HG03439 (cell line): Measurements from ENCODE around the gene KIF5A.
"Not testable (repeated sequence)": the region's sequence is repeated elsewhere in the genome, so short reads cannot be mapped to it uniquely, and the experiment has no call there.

Experiments
- ATAC-seq: cut with Tn5 transposase; IDR thresholded peaks from one replicate; pipeline ENCODE4 v1.9.1; 2021; ENCODE audit warnings: mild to moderate bottlenecking, moderate library complexity; ENCODE audit not compliant: unreplicated experiment

The KIF5A gene

GRCh38 chr12:57581802-57582201, 32.0 kb downstream of the KIF5A start:
- ATAC-seq: no peak

GRCh38 chr12:57582440-57582839, 32.6 kb downstream of the KIF5A start:
- no peak for ATAC-seq

GRCh38 chr12:57583008-57583831, 33.4 kb downstream of the KIF5A start:
- ATAC-seq: peak; percentile 90

- no peak for ATAC-seq
Observed at GRCh38 chr12:57584050-57584449, 34.2 kb downstream of the KIF5A start.

- ATAC-seq: no peak
Observed at GRCh38 chr12:57584690-57585089, 34.8 kb downstream of the KIF5A start.

GRCh38 chr12:57585156-57585555, 35.3 kb downstream of the KIF5A start:
- no peak for ATAC-seq

GRCh38 chr12:57586128-57586527, 36.3 kb downstream of the KIF5A start:
- ATAC-seq: no peak

GRCh38 chr12:57586832-57587429, 37.1 kb downstream of the KIF5A start:
- ATAC-seq: no peak

- not testable (repeated sequence) for ATAC-seq
Observed at GRCh38 chr12:57588951-57589610, 39.2 kb downstream of the KIF5A start.

- no peak for ATAC-seq
Observed at GRCh38 chr12:57590479-57590863, 40.6 kb downstream of the KIF5A start.

GRCh38 chr12:57590864-57591781, 41.3 kb downstream of the KIF5A start, which contains the start of gene PIP4K2C:
PIP4K2C (plus strand) TSS chr12:57591192; CDS start chr12:57591290, 98 bp downstream.
- peak; percentile 91 for ATAC-seq

GRCh38 chr12:57591782-57592325, 42.0 kb downstream of the KIF5A start:
- peak; percentile 14 for ATAC-seq

- no peak for ATAC-seq
Observed at GRCh38 chr12:57592551-57593165, 42.8 kb downstream of the KIF5A start.

GRCh38 chr12:57593187-57593586, 43.3 kb downstream of the KIF5A start:
- no peak for ATAC-seq

- no peak for ATAC-seq
Observed at GRCh38 chr12:57600395-57600794, 50.6 kb downstream of the KIF5A start.

- ATAC-seq: no peak
Observed at GRCh38 chr12:57602544-57602943, 52.7 kb downstream of the KIF5A start.

- no peak for ATAC-seq
Observed at GRCh38 chr12:57603324-57603723, 53.5 kb downstream of the KIF5A start.

GRCh38 chr12:57603815-57604453, 54.1 kb downstream of the KIF5A start:
- ATAC-seq: no peak

- ATAC-seq: peak; percentile 58
Observed at GRCh38 chr12:57604454-57604991, 54.7 kb downstream of the KIF5A start, which contains the start of gene DTX3. DTX3 (plus strand) TSS chr12:57604824; CDS start chr12:57606518, 1,694 bp downstream.
